Endothelial cell of umbilical vein (primary cell): ENCODE results near the gene LACTBL1. TPM values are rescaled to one million over a fixed set of nuclear protein-coding genes. Genes with fewer than 3 reads are reported as not detected.

Source experiments
- BruUV-seq: library from RNA; stranded (reverse); fragments of 400-500 nt; replicated peaks from 2 replicates; lab custom pipeline; 2021; lab: Mats Ljungman, UMichigan
- CTCF ChIA-PET: fragments of 300-600, 350-600 bp; sonication (Branson Sonifier 250); formaldehyde crosslinking; loops from one replicate; lab custom pipeline; 2021; ENCODE audit warnings: antibody characterized with exemption, inconsistent platforms; lab: Charles Lee
- POLR2A ChIA-PET: fragments of 300-600, 350-600 bp; sonication (Branson Sonifier 250); formaldehyde crosslinking; loops from one replicate; lab custom pipeline; 2021; ENCODE audit warnings: antibody characterized with exemption, inconsistent platforms; lab: Charles Lee
- DNase-seq: peaks from one replicate; pipeline ENCODE4 v3.0.0-alpha.2; 2011; ENCODE audit warnings: low read depth, low spot score
- FAIRE-seq: peaks from 2 replicates; lab custom pipeline; 2011; peaks lifted over from hg19 to GRCh38; lab: Jason Lieb, UNC
- H2AFZ ChIP-seq: 2 replicates; pipeline ENCODE4 v1.6.0; 2012; ENCODE audit warnings: low read depth, low read length, control low read depth, inconsistent platforms
- H3K27ac ChIP-seq: 2 replicates; pipeline ENCODE4 v1.5.1; 2011; ENCODE audit warnings: low read depth, mild to moderate bottlenecking, control low read depth, low read length, moderate library complexity; ENCODE audit not compliant: insufficient read depth
- H3K27me3 ChIP-seq, 2 experiments: 2 replicates each; pipeline versions ENCODE4 v1.6.0 to v1.6.1; 2011; ENCODE audit warnings: low read length in 2 of 2, mixed read lengths in 1 of 2; ENCODE audit not compliant: control insufficient read depth in 2 of 2, insufficient read depth in 2 of 2
- H3K36me3 ChIP-seq, 2 experiments: 2 replicates in 1 of 2; 3 replicates in 1 of 2; pipeline ENCODE4 v1.5.1; 2011; ENCODE audit warnings: low read length in 2 of 2, mild to moderate bottlenecking in 1 of 2, moderate library complexity in 1 of 2; ENCODE audit not compliant: control insufficient read depth in 2 of 2, insufficient read depth in 2 of 2; ENCODE audit errors: extremely low read depth in 1 of 2
- H3K4me1 ChIP-seq: 3 replicates; pipeline ENCODE4 v1.5.1; 2011; ENCODE audit warnings: mild to moderate bottlenecking, low read length; ENCODE audit not compliant: control insufficient read depth, insufficient read depth; ENCODE audit errors: extremely low read depth
- H3K4me2 ChIP-seq: 2 replicates; pipeline ENCODE4 v1.6.1; 2011; ENCODE audit warnings: low read length, control low read depth, mixed read lengths; ENCODE audit not compliant: insufficient read depth
- H3K4me3 ChIP-seq, 3 experiments: fragments of 200-600 bp in 1 of 3; sonication (generic), shearing (Covaris generic) in 1 of 3; replicated peaks in 1 of 3; 2 replicates each; pipeline ENCODE4 v1.5.1; 2011 to 2016; ENCODE audit warnings: control low read depth in 3 of 3, low read length in 3 of 3, mild to moderate bottlenecking in 2 of 3, inconsistent platforms in 1 of 3, low read depth in 1 of 3, moderate library complexity in 1 of 3; ENCODE audit not compliant: insufficient read depth in 1 of 3
- H3K79me2 ChIP-seq: 2 replicates; pipeline ENCODE4 v1.6.0; 2012; ENCODE audit warnings: low read length, inconsistent platforms; ENCODE audit not compliant: control insufficient read depth, insufficient read depth
- H3K9ac ChIP-seq: replicated peaks from 2 replicates; pipeline ENCODE3; 2011; ENCODE audit warnings: low read length, control low read depth; ENCODE audit not compliant: insufficient read depth; ENCODE audit errors: extremely low read depth
- H3K9me1 ChIP-seq: replicated peaks from 3 replicates; pipeline ENCODE4 v1.6.0; 2011; ENCODE audit warnings: mild to moderate bottlenecking, low read length; ENCODE audit not compliant: control insufficient read depth, insufficient read depth; ENCODE audit errors: extremely low read depth
- H3K9me3 ChIP-seq: replicated peaks from 2 replicates; pipeline ENCODE4 v1.5.1; 2012; ENCODE audit warnings: low read length, inconsistent platforms; ENCODE audit not compliant: control insufficient read depth, insufficient read depth
- H4K20me1 ChIP-seq: replicated peaks from 2 replicates; pipeline ENCODE3; 2011; ENCODE audit warnings: mild to moderate bottlenecking, low read length; ENCODE audit not compliant: control insufficient read depth, insufficient read depth; ENCODE audit errors: extremely low read depth
- CTCF ChIP-seq, 2 donors: IDR thresholded peaks; 1 replicate in 1 of 2; 2 replicates in 1 of 2; pipeline ENCODE4 v1.5.1; 2011; ENCODE audit warnings: low read length in 2 of 2, mild to moderate bottlenecking in 2 of 2, moderate library complexity in 2 of 2, control low read depth in 1 of 2, inconsistent platforms in 1 of 2, low read depth in 1 of 2; ENCODE audit not compliant: insufficient read depth in 1 of 2; ENCODE audit errors: extremely low read depth in 1 of 2
- EZH2 ChIP-seq: IDR thresholded peaks from 2 replicates; pipeline ENCODE4 v1.6.1; 2012; ENCODE audit warnings: borderline replicate concordance, low read depth, mild to moderate bottlenecking, moderate library complexity, low read length, inconsistent platforms; ENCODE audit not compliant: severe bottlenecking
- FOS ChIP-seq: IDR thresholded peaks from 2 replicates; pipeline ENCODE4 v1.6.1; 2011; ENCODE audit warnings: mild to moderate bottlenecking, low read length, moderate library complexity, borderline replicate concordance; ENCODE audit not compliant: insufficient read depth
- GATA2 ChIP-seq: IDR thresholded peaks from 2 replicates; pipeline ENCODE4 v1.7.0; 2011; ENCODE audit warnings: low read depth, mild to moderate bottlenecking, moderate library complexity, mixed read lengths, low read length; ENCODE audit not compliant: insufficient read length, insufficient read depth
- JUN ChIP-seq: IDR thresholded peaks from 2 replicates; pipeline ENCODE4 v1.6.1; 2011; ENCODE audit warnings: borderline replicate concordance, low read depth; ENCODE audit not compliant: insufficient read length, insufficient read depth
- MYC ChIP-seq: IDR thresholded peaks from one replicate; pipeline ENCODE4 v1.6.1; 2011; ENCODE audit warnings: mild to moderate bottlenecking, low read depth, low read length
- POLR2A ChIP-seq: IDR thresholded peaks from 2 replicates; pipeline ENCODE4 v1.6.1; 2012; ENCODE audit warnings: low read depth, mild to moderate bottlenecking, control low read depth, low read length
- POLR2AphosphoS5 ChIP-seq: IDR thresholded peaks from 2 replicates; pipeline ENCODE4 v1.6.1; 2012; ENCODE audit warnings: low read depth, mild to moderate bottlenecking, control low read depth, low read length, moderate library complexity; ENCODE audit not compliant: insufficient read depth
- dilution Hi-C: fragments of 300-500 bp; cut with MboI; formaldehyde crosslinking; loops from one replicate; pipeline ENCODE4 v1.15.0; 2019; ENCODE audit warnings: low sequenced_read_pairs; ENCODE audit not compliant: extremely low pct_ligation_motif_present
- intact Hi-C: fragments of 100-400 bp; cut with micrococcal nuclease; formaldehyde crosslinking; loops from one replicate; pipeline ENCODE4 v1.10.0; 2022
- polyA plus RNA-seq, 4 experiments: library from polyadenylated mRNA; depleted of rRNA in 3 of 4; stranded (reverse) in 3 of 4; unstranded in 1 of 4; fragments of >200 nt; gene quantifications; 2 replicates each; pipeline versions ENCODE4 v1.2.1 to v1.2.3, GENCODE V29; 2011 to 2012; ENCODE audit warnings: missing spikeins in 1 of 4
- total RNA-seq: library from RNA; stranded (reverse); gene quantifications from 2 replicates; pipeline ENCODE4 v1.2.3, GENCODE V29; 2021
- TF ChIP-seq, protein P1 (sequence below): IDR thresholded peaks from 2 replicates; pipeline ENCODE4 v1.6.1; 2011; ENCODE audit not compliant: insufficient read depth, insufficient read length

Gene LACTBL1
- total and polyA plus RNA-seq, 2 donors (not counting 3 experiments of a cell fraction or from before 2014, with no cell fraction given) = not detected

- no peak for DNase-seq
- Histone ChIP-seq H4K20me1 (no peaks in the 10 kb centered on the region), H3K27me3 (peaks cover 0 to 6% of the 10 kb centered on the region in 2 experiments), H3K36me3 (no peaks in the 10 kb centered on the region), H3K79me2 (no peaks in the 10 kb centered on the region), H3K9me3 (no peaks in the 10 kb centered on the region), H3K9ac (no peak overlapping the region), H3K4me1 (no peaks in the 10 kb centered on the region), H2AFZ (no peak overlapping the region), H3K4me2 (no peak overlapping the region), H3K27ac (no peak overlapping the region), H3K4me3 (no peak overlapping the region), H3K9me1 (no peaks in the 10 kb centered on the region)
- BruUV-seq = no TSS peak
- CTCF ChIA-PET = no interaction called here
- TF ChIP-seq CTCF (IDR thresholded peaks at IDR 0.05; ENCODE audit: extremely low read depth in 1 of 2, insufficient read depth in 1 of 2, low read depth in 1 of 2, low read length in 2 of 2) = no peak
- TF ChIP-seq, protein P1, sequence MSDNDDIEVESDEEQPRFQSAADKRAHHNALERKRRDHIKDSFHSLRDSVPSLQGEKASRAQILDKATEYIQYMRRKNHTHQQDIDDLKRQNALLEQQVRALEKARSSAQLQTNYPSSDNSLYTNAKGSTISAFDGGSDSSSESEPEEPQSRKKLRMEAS = no peak
- TF ChIP-seq JUN = no peak
- TF ChIP-seq GATA2 = no peak
- TF ChIP-seq FOS = no peak
- TF ChIP-seq POLR2A = no peak
- TF ChIP-seq POLR2AphosphoS5 = no peak
- TF ChIP-seq EZH2 = no peak
- no peak for TF ChIP-seq MYC
- intact Hi-C loops (no loop called here), dilution Hi-C loops (no loop called here)
- FAIRE-seq = no peak
- POLR2A ChIA-PET = no interaction called here
These were observed 36.2 kb upstream of the LACTBL1 start for GRCh38 chr1:23008901-23009300.
